GM23338 (cell line): ENCODE measurements around the gene ARHGAP32. TPM values are rescaled to one million over a fixed set of nuclear protein-coding genes. Genes with fewer than 3 reads are reported as not detected.

ENCODE experiments used
- ATAC-seq: fragments of 200-7000 bp; cut with Tn5 transposase; 3 replicates; pipeline ENCODE4 v1.9.1; 2020
- DNase-seq: peaks from one replicate; pipeline ENCODE4 v3.0.0-alpha.2; 2015; ENCODE audit warnings: low spot score
- H2AFZ ChIP-seq: fragments of 200-600 bp; sonication (generic); 2 replicates; pipeline ENCODE4 v1.8.0; 2016; ENCODE audit warnings: antibody characterized with exemption, mild to moderate bottlenecking, moderate library complexity
- H3F3A ChIP-seq: fragments of 200-600 bp; sonication (generic); replicated peaks from 2 replicates; pipeline ENCODE4 v1.8.0; 2017; ENCODE audit warnings: antibody characterized with exemption, mixed run types, low read depth
- H3K27ac ChIP-seq: fragments of 200-600 bp; sonication (generic); 2 replicates; pipeline ENCODE4 v1.6.1; 2016; ENCODE audit warnings: low read depth
- H3K27me3 ChIP-seq: fragments of 200-600 bp; sonication (generic); 2 replicates; pipeline ENCODE4 v1.8.0; 2016; ENCODE audit warnings: mild to moderate bottlenecking, mixed run types, moderate library complexity; ENCODE audit not compliant: insufficient read depth
- H3K36me3 ChIP-seq: fragments of 200-600 bp; sonication (generic); 2 replicates; pipeline ENCODE4 v1.8.0; 2016; ENCODE audit warnings: mild to moderate bottlenecking; ENCODE audit not compliant: insufficient read depth
- H3K4me1 ChIP-seq: fragments of 200-600 bp; sonication (generic); 2 replicates; pipeline ENCODE4 v1.8.0; 2016; ENCODE audit warnings: mild to moderate bottlenecking, moderate library complexity; ENCODE audit not compliant: insufficient read depth
- H3K4me2 ChIP-seq: fragments of 200-600 bp; sonication (generic); 2 replicates; pipeline ENCODE4 v1.7.1; 2017; ENCODE audit warnings: mixed run types
- H3K4me3 ChIP-seq: fragments of 200-600 bp; sonication (generic); 2 replicates; pipeline ENCODE4 v1.6.1; 2016; ENCODE audit warnings: mixed run types
- H3K79me2 ChIP-seq: fragments of 200-600 bp; sonication (generic); replicated peaks from 2 replicates; pipeline ENCODE4 v1.8.0; 2017; ENCODE audit warnings: mild to moderate bottlenecking; ENCODE audit not compliant: insufficient read depth
- H3K9me2 ChIP-seq: fragments of 200-600 bp; sonication (generic); 2 replicates; pipeline ENCODE4 v1.8.0; 2017; ENCODE audit not compliant: insufficient read depth
- H4K20me1 ChIP-seq: fragments of 200-600 bp; sonication (generic); replicated peaks from 2 replicates; pipeline ENCODE4 v1.8.0; 2017; ENCODE audit warnings: mild to moderate bottlenecking; ENCODE audit not compliant: insufficient read depth
- H3K27ac Mint-ChIP-seq: 2 replicates; pipeline ENCODE4 v1.8.0; 2020; ENCODE audit warnings: inconsistent platforms, mild to moderate bottlenecking, moderate library complexity, mixed read lengths
- H3K27me3 Mint-ChIP-seq: 3 replicates; pipeline ENCODE4 v1.8.0; 2022; ENCODE audit warnings: low read depth, mild to moderate bottlenecking, moderate library complexity, mixed read lengths, inconsistent platforms; ENCODE audit not compliant: insufficient read depth, poor library complexity
- H3K36me3 Mint-ChIP-seq: 3 replicates; pipeline ENCODE4 v1.8.0; 2021; ENCODE audit warnings: low read depth, mild to moderate bottlenecking, inconsistent platforms, moderate library complexity, mixed read lengths
- H3K4me1 Mint-ChIP-seq: 3 replicates; pipeline ENCODE4 v1.8.0; 2020; ENCODE audit warnings: mild to moderate bottlenecking, inconsistent platforms, mixed read lengths
- H3K4me3 Mint-ChIP-seq: 3 replicates; pipeline ENCODE4 v1.8.0; 2021; ENCODE audit warnings: moderate library complexity, mild to moderate bottlenecking, inconsistent platforms, mixed read lengths
- H3K9me3 Mint-ChIP-seq: 3 replicates; pipeline ENCODE4 v1.8.0; 2020; ENCODE audit warnings: moderate library complexity, mild to moderate bottlenecking, inconsistent platforms, mixed read lengths
- CREB1 ChIP-seq: fragments of 250-450 bp; sonication (Bioruptor Pico); IDR thresholded peaks from 2 replicates; pipeline ENCODE4 v1.5.0; 2020; ENCODE audit warnings: low read depth, mild to moderate bottlenecking, moderate library complexity
- CTCF ChIP-seq, 2 experiments: fragments of 200-600 bp in 1 of 2; sonication (generic) in 1 of 2; conservative IDR thresholded peaks; 2 replicates each; pipeline versions ENCODE4 v1.5.1 to v1.6.1; 2016 to 2017; ENCODE audit warnings: antibody characterized with exemption in 2 of 2, low read depth in 2 of 2, mild to moderate bottlenecking in 2 of 2, moderate library complexity in 1 of 2
- ETS1 ChIP-seq: IDR thresholded peaks from 2 replicates; pipeline ENCODE4 v1.6.1; 2016; ENCODE audit warnings: antibody characterized with exemption
- EZH2 ChIP-seq: fragments of 200-600 bp; sonication (generic); IDR thresholded peaks from one replicate; pipeline ENCODE4 v1.8.0; 2017; ENCODE audit warnings: antibody characterized with exemption, mild to moderate bottlenecking, low read depth; ENCODE audit not compliant: unreplicated experiment
- EZH2phosphoT487 ChIP-seq: fragments of 200-600 bp; sonication (generic); IDR thresholded peaks from one replicate; pipeline ENCODE4 v1.8.1; 2018; ENCODE audit warnings: antibody characterized with exemption; ENCODE audit not compliant: unreplicated experiment
- JUNB ChIP-seq: IDR thresholded peaks from one replicate; pipeline ENCODE4 v1.6.1; 2016; ENCODE audit warnings: antibody characterized with exemption; ENCODE audit not compliant: unreplicated experiment
- NANOG ChIP-seq: IDR thresholded peaks from 2 replicates; pipeline ENCODE4 v1.6.1; 2016; ENCODE audit warnings: antibody characterized with exemption, borderline replicate concordance
- REST ChIP-seq: IDR thresholded peaks from one replicate; pipeline ENCODE4 v1.6.1; 2018; ENCODE audit warnings: antibody characterized with exemption; ENCODE audit not compliant: unreplicated experiment
- STAT1 ChIP-seq: IDR thresholded peaks from one replicate; pipeline ENCODE4 v1.6.1; 2016; ENCODE audit warnings: antibody characterized with exemption; ENCODE audit not compliant: unreplicated experiment
- ZNF114 ChIP-seq: fragments of 250-450 bp; sonication (Bioruptor Pico); IDR thresholded peaks from 2 replicates; pipeline ENCODE4 v1.5.0; 2020; ENCODE audit warnings: mild to moderate bottlenecking, moderate library complexity
- ZNF331 ChIP-seq: fragments of 250-450 bp; sonication (Bioruptor Pico); IDR thresholded peaks from 2 replicates; pipeline ENCODE4 v1.5.0; 2020; ENCODE audit warnings: low read depth, mild to moderate bottlenecking, moderate library complexity
- polyA plus RNA-seq: library from polyadenylated mRNA; unstranded; fragments of >200 nt; fragmentation: Nextera tagmentation; extraction: Ambion mirVana; gene quantifications from 2 replicates; pipeline ENCODE4 v1.2.1, GENCODE V29; 2016
- total RNA-seq: library from RNA; depleted of rRNA; stranded (reverse); fragments of >200 nt; shearing (Covaris generic); gene quantifications from 2 replicates; pipeline ENCODE4 v1.2.3, GENCODE V29; 2014

Gene ARHGAP32
- total and polyA plus RNA-seq, 2 experiments from 2014 or later: 3.9 to 17.2 TPM

GRCh38 chr11:128924104-128924503, 268.0 kb downstream of the ARHGAP32 start:
- H3K4me1 ChIP-seq: peaks cover 26% of the 10 kb centered on the region
- no peak overlapping the region for H3K4me3 ChIP-seq
- ATAC-seq (no peak), DNase-seq (no peak)
- H3K9me2 ChIP-seq: no peaks in the 10 kb centered on the region
- TF ChIP-seq REST (no peak), EZH2 (no peak), EZH2phosphoT487 (no peak), STAT1 (no peak), ZNF331 (no peak), NANOG (no peak), CREB1 (no peak), JUNB (no peak), CTCF (conservative IDR thresholded peaks at IDR 0.05; ENCODE audit: low read depth in 2 of 2) (no peak), ETS1 (no peak), ZNF114 (CRISPR knock-in tag) (no peak)
- no peak overlapping the region for H3K27ac ChIP-seq
- no peaks in the 10 kb centered on the region for H3K36me3 Mint-ChIP-seq
- no peak overlapping the region for H2AFZ ChIP-seq
- H3K79me2 ChIP-seq: no peaks in the 10 kb centered on the region
- no peaks in the 10 kb centered on the region for H3F3A ChIP-seq
- no peak overlapping the region for H3K4me2 ChIP-seq
- peaks cover 46% of the 10 kb centered on the region for H3K4me1 Mint-ChIP-seq
- H3K36me3 ChIP-seq: no peaks in the 10 kb centered on the region
- peaks cover 27% of the 10 kb centered on the region for H3K27me3 Mint-ChIP-seq
- no peaks in the 10 kb centered on the region for H3K9me3 Mint-ChIP-seq
- H3K4me3 Mint-ChIP-seq: no peak overlapping the region
- no peaks in the 10 kb centered on the region for H4K20me1 ChIP-seq
- H3K27me3 ChIP-seq: peaks cover 30% of the 10 kb centered on the region; the same call in 1 of the 2 replicates
- H3K27ac Mint-ChIP-seq: no peak overlapping the region
